Thyroid gland (tissue), 4 donors: ENCODE results near the gene HMCN2. TPM values are rescaled to one million over a fixed set of nuclear protein-coding genes. Genes with fewer than 3 reads are reported as not detected.

Experiments
- DNase-seq, 2 donors: peaks; one replicate each; pipeline ENCODE4 v3.0.0-alpha.2; 2019
- H3K27ac ChIP-seq, 3 donors: fragments of 200-600 bp; sonication (generic); 1 replicate in 2 of 3; 2 replicates in 1 of 3; pipeline ENCODE4 v1.5.1; 2016 to 2019; ENCODE audit warnings: mild to moderate bottlenecking in 1 of 3, moderate library complexity in 1 of 3
- H3K27me3 ChIP-seq: fragments of 200-600 bp; sonication (generic); one replicate; pipeline ENCODE4 v1.5.1; 2019
- H3K36me3 ChIP-seq, 2 donors: fragments of 200-600 bp; sonication (generic); one replicate each; pipeline ENCODE4 v1.5.1; 2016 to 2019
- H3K4me1 ChIP-seq, 2 donors: fragments of 200-600 bp; sonication (generic); one replicate each; pipeline ENCODE4 v1.5.1; 2017 to 2019
- H3K4me3 ChIP-seq, 3 donors: fragments of 200-600 bp; sonication (generic); replicated peaks in 1 of 3; 1 replicate in 2 of 3; 2 replicates in 1 of 3; pipeline ENCODE4 v1.5.1; 2016; ENCODE audit warnings: mild to moderate bottlenecking in 1 of 3
- H3K9me3 ChIP-seq: fragments of 200-600 bp; sonication (generic); one replicate; pipeline ENCODE4 v1.5.1; 2017
- POLR2A ChIP-seq, 2 donors: fragments of 450-650 bp; IDR thresholded peaks; one replicate each; pipeline ENCODE4 v1.6.1; 2017; ENCODE audit warnings: antibody characterized with exemption in 2 of 2, mild to moderate bottlenecking in 2 of 2, moderate library complexity in 1 of 2
- WGBS, 2 donors: methylation state at CpG; one replicate each; pipeline ENCODE4 v1.1.5; 2017; 5-methylcytosine and 5-hydroxymethylcytosine counted together
- intact Hi-C: fragments of 100-400 bp; cut with DNase I; formaldehyde crosslinking; loops from one replicate; pipeline ENCODE4 v1.15.1; 2023
- total RNA-seq, 4 donors: library from RNA; depleted of rRNA; stranded (reverse); fragments of >200 nt; gene quantifications; one replicate each; pipeline ENCODE4 v1.2.3, GENCODE V29; 2016
- TF ChIP-seq, protein P1 (sequence below), 6 experiments: fragments of 200-600 bp in 3 of 6; fragments of 450-650 bp in 3 of 6; sonication (generic) in 3 of 6; IDR thresholded peaks; one replicate each; pipeline ENCODE4 v1.5.1; 2016 to 2019; ENCODE audit warnings: antibody characterized with exemption in 6 of 6, mild to moderate bottlenecking in 2 of 6, inconsistent platforms in 1 of 6, moderate library complexity in 1 of 6

HMCN2 gene
- total RNA-seq, 4 donors from 2014 or later = 1.7 to 5.5 (median 3.5) TPM

DNA sequence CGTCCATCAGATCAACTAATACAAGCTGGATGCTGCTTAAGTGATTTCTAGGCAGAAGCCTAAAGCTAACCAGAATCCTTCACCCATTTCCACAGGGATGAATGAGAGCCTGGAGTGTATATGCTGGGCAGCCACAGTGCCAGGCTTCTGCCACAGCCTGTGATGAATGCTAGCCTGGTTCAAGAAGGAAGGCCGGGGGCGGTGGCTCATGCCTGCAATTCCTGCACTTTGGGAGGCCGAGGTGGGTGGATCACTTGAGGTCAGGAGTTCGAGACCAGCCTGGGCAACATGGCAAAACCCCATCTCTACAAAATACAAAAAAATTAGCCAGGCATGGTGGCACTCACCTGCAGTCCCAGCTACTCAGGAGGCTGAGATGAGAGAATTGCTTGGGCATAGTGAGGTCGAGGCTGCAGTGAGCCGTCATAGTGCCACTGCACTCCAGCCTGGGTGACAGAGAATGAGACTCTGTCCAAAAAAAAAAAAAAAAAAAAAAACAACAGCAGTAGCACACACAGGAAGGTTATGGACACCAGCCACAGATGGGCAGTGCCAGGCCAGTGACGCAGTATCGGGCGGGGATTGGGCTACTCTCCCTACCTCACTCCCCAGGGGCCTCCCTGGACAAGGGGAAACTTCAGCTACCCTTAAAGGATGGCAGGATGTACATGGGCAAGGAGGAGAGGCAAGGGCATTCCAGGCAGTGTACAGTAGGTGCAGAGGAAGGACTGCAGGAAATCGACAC is 23.1 kb upstream of the HMCN2 start:
- peaks cover 36 to 42% of the 10 kb centered on the region in 2 donors for H3K4me1 ChIP-seq
- H3K27ac ChIP-seq = no peak overlapping the region
- no peak overlapping the region for H3K4me3 ChIP-seq
- H3K9me3 ChIP-seq = no peaks in the 10 kb centered on the region
- no peaks in the 10 kb centered on the region for H3K27me3 ChIP-seq
- TF ChIP-seq, protein P1, sequence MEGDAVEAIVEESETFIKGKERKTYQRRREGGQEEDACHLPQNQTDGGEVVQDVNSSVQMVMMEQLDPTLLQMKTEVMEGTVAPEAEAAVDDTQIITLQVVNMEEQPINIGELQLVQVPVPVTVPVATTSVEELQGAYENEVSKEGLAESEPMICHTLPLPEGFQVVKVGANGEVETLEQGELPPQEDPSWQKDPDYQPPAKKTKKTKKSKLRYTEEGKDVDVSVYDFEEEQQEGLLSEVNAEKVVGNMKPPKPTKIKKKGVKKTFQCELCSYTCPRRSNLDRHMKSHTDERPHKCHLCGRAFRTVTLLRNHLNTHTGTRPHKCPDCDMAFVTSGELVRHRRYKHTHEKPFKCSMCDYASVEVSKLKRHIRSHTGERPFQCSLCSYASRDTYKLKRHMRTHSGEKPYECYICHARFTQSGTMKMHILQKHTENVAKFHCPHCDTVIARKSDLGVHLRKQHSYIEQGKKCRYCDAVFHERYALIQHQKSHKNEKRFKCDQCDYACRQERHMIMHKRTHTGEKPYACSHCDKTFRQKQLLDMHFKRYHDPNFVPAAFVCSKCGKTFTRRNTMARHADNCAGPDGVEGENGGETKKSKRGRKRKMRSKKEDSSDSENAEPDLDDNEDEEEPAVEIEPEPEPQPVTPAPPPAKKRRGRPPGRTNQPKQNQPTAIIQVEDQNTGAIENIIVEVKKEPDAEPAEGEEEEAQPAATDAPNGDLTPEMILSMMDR (IDR thresholded peaks at IDR 0.05) = no peak
- TF ChIP-seq POLR2A (IDR thresholded peaks at IDR 0.05) = no peak
- intact Hi-C loops = loop anchor here (5.0 kb wide), 1 partner anchor 100 kb away; no protein-coding TSS in a partner anchor
- 82 to 86% methylated on average over 11 of the region's 11 CpGs for WGBS, 2 donors
- no peaks in the 10 kb centered on the region for H3K36me3 ChIP-seq
- DNase-seq = no peak

DNA sequence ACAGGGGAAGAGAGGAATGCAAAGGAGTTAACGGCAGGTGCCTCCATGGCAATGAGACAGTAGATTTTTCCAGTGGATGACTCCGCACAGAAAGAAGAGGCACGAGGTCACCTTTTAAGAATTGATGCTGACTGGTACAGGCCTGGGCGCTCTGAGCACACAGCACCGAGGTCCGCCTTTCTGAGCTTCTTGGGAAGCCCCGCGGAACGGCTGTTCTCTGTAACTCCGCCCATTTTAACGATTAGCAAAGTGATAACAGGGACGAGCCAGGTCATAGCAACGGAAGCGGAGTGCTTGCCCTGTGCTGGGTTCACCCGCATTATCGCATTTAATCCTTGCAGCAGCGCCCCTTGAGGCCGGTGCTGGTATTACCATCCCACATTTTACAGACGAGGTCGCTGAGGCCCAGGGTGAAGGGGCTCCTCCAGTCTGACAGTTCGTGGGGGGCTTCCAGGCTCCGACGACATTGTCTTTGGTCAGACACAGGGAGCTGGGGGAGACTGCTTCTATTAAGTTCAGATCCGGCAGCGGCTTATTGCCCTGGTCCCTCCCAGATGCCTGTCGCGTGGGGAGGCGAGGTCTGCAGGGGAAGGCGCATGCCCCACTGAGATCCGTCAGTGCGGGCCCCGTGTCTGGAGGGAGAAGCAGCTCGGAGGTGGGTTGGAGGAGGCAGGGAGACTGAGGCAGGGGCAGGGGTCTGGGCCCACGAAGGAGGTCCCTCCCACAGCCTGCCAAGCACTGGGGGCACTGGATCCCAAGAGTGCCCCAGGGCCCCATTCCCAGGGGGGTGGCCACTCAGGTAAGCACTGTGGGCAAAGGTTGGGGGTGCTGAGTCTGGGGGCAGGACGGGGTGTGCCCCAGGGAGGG is 22.3 kb upstream of the HMCN2 start:
- H3K36me3 ChIP-seq = no peaks in the 10 kb centered on the region
- no peak overlapping the region for H3K27ac ChIP-seq
- no peak overlapping the region for H3K4me3 ChIP-seq
- no peaks in the 10 kb centered on the region for H3K9me3 ChIP-seq
- H3K27me3 ChIP-seq = no peaks in the 10 kb centered on the region
- DNase-seq = peak; percentile 74 to 77
- no peak for TF ChIP-seq POLR2A (IDR thresholded peaks at IDR 0.05)
- TF ChIP-seq, protein P1 (IDR thresholded peaks at IDR 0.05) = peak; percentile 87 to 98 (median 90)
- intact Hi-C loops = loop anchor here (5.0 kb wide), 1 partner anchor 99 kb away; no protein-coding TSS in a partner anchor
- peaks cover 31 to 39% of the 10 kb centered on the region in 2 donors for H3K4me1 ChIP-seq
- WGBS, 2 donors = 23 to 26% methylated on average over 28 to 35 of the region's 35 CpGs

DNA sequence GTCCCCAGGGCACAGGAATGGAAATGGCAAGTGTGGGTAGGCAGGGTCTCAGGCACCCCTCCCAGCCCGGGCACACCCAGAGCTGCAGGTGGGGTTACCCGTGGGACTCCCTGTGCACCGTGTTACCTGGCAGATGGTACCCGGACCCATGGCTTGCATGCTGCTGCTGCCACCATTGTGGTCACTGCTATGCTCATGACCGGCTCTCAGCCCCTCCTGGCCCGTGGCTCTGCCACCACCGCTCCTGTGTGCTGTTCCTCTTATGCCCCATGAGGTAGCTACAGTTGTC is 21.7 kb upstream of the HMCN2 start:
- intact Hi-C loops = loop anchor here (5.0 kb wide), 1 partner anchor 98 kb away; no protein-coding TSS in a partner anchor
- peaks cover 25 to 33% of the 10 kb centered on the region in 2 donors for H3K4me1 ChIP-seq

DNA sequence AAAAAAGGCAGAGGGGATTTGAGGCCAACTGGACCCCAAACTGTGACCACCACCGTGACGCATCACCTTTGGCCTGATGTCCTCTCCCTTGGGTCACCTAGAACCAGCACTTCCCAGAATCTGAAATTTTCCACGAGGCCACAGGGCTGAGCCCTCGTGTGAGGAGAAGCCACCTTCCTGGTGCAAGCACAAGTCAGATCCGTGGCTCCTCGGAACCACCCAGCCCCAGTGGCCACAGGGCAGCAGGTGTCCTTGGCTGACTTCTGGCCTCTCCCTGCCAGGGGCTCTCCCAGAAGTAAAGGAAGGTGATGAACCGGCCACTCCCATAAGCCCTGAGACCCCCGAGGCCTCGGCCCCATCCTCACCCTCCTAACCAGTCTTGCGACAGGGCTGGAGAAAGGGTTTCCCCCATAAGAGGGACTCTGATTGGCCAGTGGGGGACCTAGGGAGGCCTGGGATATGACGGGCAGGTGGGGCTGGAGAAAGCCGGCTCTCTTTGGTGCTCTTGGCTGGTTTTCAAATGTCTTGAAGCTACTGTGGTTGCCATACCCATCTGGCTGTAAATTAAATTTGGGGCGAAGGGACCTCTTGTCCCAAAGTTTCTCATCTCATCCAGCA is 20.9 kb upstream of the HMCN2 start:
- Histone ChIP-seq H3K27ac (no peak overlapping the region), H3K4me3 (no peak overlapping the region), H3K4me1 (peaks cover 17 to 25% of the 10 kb centered on the region in 2 donors), H3K36me3 (no peaks in the 10 kb centered on the region), H3K27me3 (no peaks in the 10 kb centered on the region), H3K9me3 (no peaks in the 10 kb centered on the region)
- DNase-seq = no peak
- intact Hi-C loops = loop anchor here (5.0 kb wide), 1 partner anchor 98 kb away; no protein-coding TSS in a partner anchor
- TF ChIP-seq POLR2A (IDR thresholded peaks at IDR 0.05) = no peak
- TF ChIP-seq, protein P1 (IDR thresholded peaks at IDR 0.05) = no peak
- 89 to 94% methylated on average over 11 to 13 of the region's 13 CpGs for WGBS, 2 donors

More for the DNA sequence above, 21.7 kb upstream of the HMCN2 start:
- H3K27ac ChIP-seq = no peak overlapping the region
- 79% methylated on average over 7 of the region's 7 CpGs; no CpG with 5 or more reads in 1 of the 2 donors for WGBS, 2 donors
- DNase-seq = no peak
- TF ChIP-seq POLR2A (IDR thresholded peaks at IDR 0.05) = no peak
- TF ChIP-seq, protein P1 (IDR thresholded peaks at IDR 0.05) = no peak
- H3K4me3 ChIP-seq = no peak overlapping the region
- H3K9me3 ChIP-seq = no peaks in the 10 kb centered on the region
- H3K27me3 ChIP-seq = no peaks in the 10 kb centered on the region
- no peaks in the 10 kb centered on the region for H3K36me3 ChIP-seq
